Fibroblast of skin of scalp (primary cell): ENCODE results near the gene PCDHGA3.
"Not testable (repeated sequence)": the region's sequence is repeated elsewhere in the genome, so short reads cannot be mapped to it uniquely, and the experiment has no call there.

Experiments
- DNase-seq: peaks from one replicate; pipeline ENCODE4 v3.0.0-alpha.2; 2013

The PCDHGA3 gene

GRCh38 chr5:141349917-141350619 is 6.4 kb downstream of the PCDHGA3 start, which contains the start of gene PCDHGB1:
Gene PCDHGB1 (plus strand): TSS chr5:141350099. CDS start chr5:141350261, 162 bp downstream.
- peak; percentile 60 for DNase-seq

GRCh38 chr5:141351591-141351990 is 8.0 kb downstream of the PCDHGA3 start:
- no peak for DNase-seq

- DNase-seq = peak; percentile 27
Measured at GRCh38 chr5:141354900-141355469, 11.4 kb downstream of the PCDHGA3 start, which contains the start of gene PCDHGA4. Gene PCDHGA4 (plus strand): TSS chr5:141355021. CDS start chr5:141355108, 87 bp downstream.

- no peak for DNase-seq
Measured at GRCh38 chr5:141355641-141356040, 12.0 kb downstream of the PCDHGA3 start.

- DNase-seq = no peak
Measured at GRCh38 chr5:141356133-141356532, 12.5 kb downstream of the PCDHGA3 start.

GRCh38 chr5:141356950-141357349 is 13.3 kb downstream of the PCDHGA3 start:
- DNase-seq = no peak

- peak; percentile 43 for DNase-seq
Measured at GRCh38 chr5:141359790-141360426, 16.3 kb downstream of the PCDHGA3 start, which contains the start of gene PCDHGB2. Gene PCDHGB2 (plus strand): TSS chr5:141359994. CDS start chr5:141360136, 142 bp downstream.

GRCh38 chr5:141360685-141361084 is 17.1 kb downstream of the PCDHGA3 start:
- DNase-seq = no peak

GRCh38 chr5:141362719-141363118 is 19.1 kb downstream of the PCDHGA3 start:
- DNase-seq = no peak

GRCh38 chr5:141363952-141364660 is 20.5 kb downstream of the PCDHGA3 start, which contains the start of gene PCDHGA5:
Gene PCDHGA5 (plus strand): TSS chr5:141364162. CDS start chr5:141364331, 169 bp downstream.
- peak; percentile 47 for DNase-seq

GRCh38 chr5:141366016-141366896 is 22.6 kb downstream of the PCDHGA3 start:
- DNase-seq = no peak

- peak; percentile 66 for DNase-seq
Measured at GRCh38 chr5:141369994-141370848, 26.6 kb downstream of the PCDHGA3 start, which contains the start of gene PCDHGB3. Gene PCDHGB3 (plus strand): TSS chr5:141370242. CDS start chr5:141370395, 153 bp downstream.

- no peak for DNase-seq
Measured at GRCh38 chr5:141371572-141372475, 28.2 kb downstream of the PCDHGA3 start.

- DNase-seq = peak; percentile 48
Measured at GRCh38 chr5:141373673-141374317, 30.2 kb downstream of the PCDHGA3 start, which contains the start of gene PCDHGA6. Gene PCDHGA6 (plus strand): TSS chr5:141373891. CDS start chr5:141374084, 193 bp downstream.

- no peak for DNase-seq
Measured at GRCh38 chr5:141374627-141375026, 31.0 kb downstream of the PCDHGA3 start.

- not testable (repeated sequence) for DNase-seq
Measured at GRCh38 chr5:141375444-141376155, 32.0 kb downstream of the PCDHGA3 start.

GRCh38 chr5:141382469-141383294 is 39.1 kb downstream of the PCDHGA3 start, which contains the start of gene PCDHGA7:
Gene PCDHGA7 (plus strand): TSS chr5:141382742. CDS start chr5:141382900, 158 bp downstream.
- peak; percentile 58 for DNase-seq
